Smooth muscle cell (in vitro differentiated cells): Measurements from ENCODE around the gene GRK5. TPM values are rescaled to one million over a fixed set of nuclear protein-coding genes. Genes with fewer than 3 reads are reported as not detected.

Experiments used
- DNase-seq: peaks from one replicate; lab custom pipeline; 2025; ENCODE audit not compliant: unreplicated experiment; lab: John Stamatoyannopoulos, UW
- H2AFZ ChIP-seq: fragments of 200-600 bp; sonication (generic); 2 replicates; pipeline ENCODE4 v1.6.0; 2016; ENCODE audit warnings: antibody characterized with exemption, low read depth, mild to moderate bottlenecking
- H3F3A ChIP-seq: fragments of 200-600 bp; sonication (generic); 2 replicates; pipeline ENCODE4 v1.6.0; 2017; ENCODE audit warnings: antibody characterized with exemption, low read depth
- H3K27ac ChIP-seq: fragments of 200-600 bp; sonication (generic); 2 replicates; pipeline ENCODE4 v1.5.1; 2016; ENCODE audit warnings: low read depth, mild to moderate bottlenecking
- H3K27me3 ChIP-seq: fragments of 200-600 bp; sonication (generic); 2 replicates; pipeline ENCODE4 v1.6.1; 2016; ENCODE audit warnings: low read depth, mild to moderate bottlenecking
- H3K36me3 ChIP-seq: fragments of 200-600 bp; sonication (generic); 2 replicates; pipeline ENCODE4 v1.5.1; 2016; ENCODE audit warnings: low read depth
- H3K4me1 ChIP-seq: fragments of 200-600 bp; sonication (generic); 2 replicates; pipeline ENCODE4 v1.5.1; 2016; ENCODE audit warnings: low read depth
- H3K4me2 ChIP-seq: fragments of 200-600 bp; sonication (generic); 2 replicates; pipeline ENCODE4 v1.6.0; 2016; ENCODE audit warnings: mild to moderate bottlenecking
- H3K4me3 ChIP-seq: fragments of 200-600 bp; sonication (generic); 2 replicates; pipeline ENCODE4 v1.5.1; 2016; ENCODE audit warnings: mild to moderate bottlenecking
- H3K79me2 ChIP-seq: fragments of 200-600 bp; sonication (generic); 2 replicates; pipeline ENCODE4 v1.6.0; 2016; ENCODE audit warnings: low read depth, mild to moderate bottlenecking
- H3K9ac ChIP-seq: fragments of 200-600 bp; sonication (generic); 2 replicates; pipeline ENCODE4 v1.6.0; 2016; ENCODE audit warnings: low read depth
- H3K9me3 ChIP-seq: fragments of 200-600 bp; sonication (generic); replicated peaks from 2 replicates; pipeline ENCODE4 v1.5.1; 2016; ENCODE audit warnings: low read depth
- H4K20me1 ChIP-seq: fragments of 200-600 bp; sonication (generic); 2 replicates; pipeline ENCODE4 v1.6.0; 2016; ENCODE audit warnings: low read depth
- CTCF ChIP-seq: fragments of 200-600 bp; sonication (generic); IDR thresholded peaks from 2 replicates; pipeline ENCODE4 v1.5.1; 2017; ENCODE audit warnings: borderline replicate concordance, mild to moderate bottlenecking, antibody characterized with exemption; ENCODE audit not compliant: insufficient read depth, poor library complexity, severe bottlenecking
- WGBS: methylation state at CpG from one replicate; pipeline ENCODE4 v1.1.7; 2016; ENCODE audit warnings: low lambda C conversion rate; 5-methylcytosine and 5-hydroxymethylcytosine counted together
- polyA plus RNA-seq: library from polyadenylated mRNA; unstranded; fragments of >200 nt; fragmentation: Nextera tagmentation; extraction: Ambion mirVana; gene quantifications from 2 replicates; pipeline ENCODE4 v1.2.1, GENCODE V29; 2016
- total RNA-seq: library from RNA; depleted of rRNA; stranded (reverse); fragments of >200 nt; gene quantifications from 2 replicates; pipeline ENCODE4 v1.2.3, GENCODE V29; 2014

Gene GRK5
- total and polyA plus RNA-seq, 2 experiments from 2014 or later = 4.4 to 5.2 TPM

GRCh38 chr10:119201233-119201632 lies 6.1 kb upstream of the GRK5 start:
- H3K27ac ChIP-seq = no peak overlapping the region
- TF ChIP-seq CTCF = no peak
- no peaks in the 10 kb centered on the region for H4K20me1 ChIP-seq
- no peaks in the 10 kb centered on the region for H3K36me3 ChIP-seq
- peaks cover 14% of the 10 kb centered on the region for H3K4me1 ChIP-seq
- H3K9ac ChIP-seq = no peak overlapping the region
- no peaks in the 10 kb centered on the region for H3K79me2 ChIP-seq
- peaks cover 10% of the 10 kb centered on the region for H3F3A ChIP-seq
- no peaks in the 10 kb centered on the region for H3K27me3 ChIP-seq
- no peak for DNase-seq
- H3K4me2 ChIP-seq = no peak overlapping the region
- 88% methylated on average over 1 of the region's 1 CpG for WGBS
- no peak overlapping the region for H3K4me3 ChIP-seq
- H2AFZ ChIP-seq = no peak overlapping the region
- H3K9me3 ChIP-seq = no peaks in the 10 kb centered on the region

GRCh38 chr10:119203006-119203405 lies 4.4 kb upstream of the GRK5 start:
- Histone ChIP-seq H3K27me3 (no peaks in the 10 kb centered on the region), H3F3A (peaks cover 11% of the 10 kb centered on the region), H3K79me2 (no peaks in the 10 kb centered on the region), H3K4me1 (peaks cover 15% of the 10 kb centered on the region), H3K9ac (no peak overlapping the region), H3K36me3 (no peaks in the 10 kb centered on the region), H2AFZ (no peak overlapping the region), H3K4me2 (peak overlapping the region; percentile 66), H3K4me3 (no peak overlapping the region), H3K9me3 (no peaks in the 10 kb centered on the region), H3K27ac (peak overlapping the region; percentile 26), H4K20me1 (no peaks in the 10 kb centered on the region)
- TF ChIP-seq CTCF = no peak
- DNase-seq = no peak
- 55% methylated on average over 4 of the region's 4 CpGs for WGBS

GRCh38 chr10:119205894-119206602 lies 1.3 kb upstream of the GRK5 start:
- Histone ChIP-seq H3K4me2 (peak overlapping the region; percentile 83), H3K4me3 (peak overlapping the region; percentile 86), H4K20me1 (no peaks in the 10 kb centered on the region), H3F3A (peaks cover 6% of the 10 kb centered on the region), H3K79me2 (peaks cover 20% of the 10 kb centered on the region), H3K9ac (peak overlapping the region; percentile 32), H3K9me3 (no peaks in the 10 kb centered on the region), H2AFZ (peak overlapping the region; percentile 83), H3K27me3 (no peaks in the 10 kb centered on the region), H3K27ac (peak overlapping the region; percentile 91), H3K36me3 (no peaks in the 10 kb centered on the region), H3K4me1 (peaks cover 39% of the 10 kb centered on the region)
- 37% methylated on average over 17 of the region's 17 CpGs for WGBS
- no peak for TF ChIP-seq CTCF
- DNase-seq = no peak
